Measurements from ENCODE around the gene TRIM67.

The TRIM67 gene

GRCh38 chr1:231226156-231226555, 64.3 kb downstream of the TRIM67 start:
- DNase-seq (ENCODE audit: low read depth): no peak
- H3K4me3 ChIP-seq (ENCODE audit: low read depth, low read length): no peak overlapping the region
- no peak for TF ChIP-seq CTCF (IDR thresholded peaks at IDR 0.05; ENCODE audit: control insufficient read depth, extremely low read depth, insufficient read depth)

- DNase-seq (ENCODE audit: low read depth): no peak
- no peak for TF ChIP-seq CTCF (IDR thresholded peaks at IDR 0.05; ENCODE audit: control insufficient read depth, extremely low read depth, insufficient read depth)
- no peak overlapping the region for H3K4me3 ChIP-seq (ENCODE audit: low read depth, low read length)
Observed at GRCh38 chr1:231231511-231231910, 69.7 kb downstream of the TRIM67 start.

- TF ChIP-seq CTCF (IDR thresholded peaks at IDR 0.05; ENCODE audit: control insufficient read depth, extremely low read depth, insufficient read depth): no peak
- DNase-seq (ENCODE audit: low read depth): no peak
- H3K4me3 ChIP-seq (ENCODE audit: low read depth, low read length): no peak overlapping the region
Observed at GRCh38 chr1:231232870-231233734, 71.2 kb downstream of the TRIM67 start.

GRCh38 chr1:231233735-231234417, 72.0 kb downstream of the TRIM67 start:
- H3K4me3 ChIP-seq (ENCODE audit: low read depth, low read length): no peak overlapping the region
- no peak for TF ChIP-seq CTCF (IDR thresholded peaks at IDR 0.05; ENCODE audit: control insufficient read depth, extremely low read depth, insufficient read depth)
- DNase-seq (ENCODE audit: low read depth): no peak

GRCh38 chr1:231234506-231234905, 72.6 kb downstream of the TRIM67 start:
- DNase-seq (ENCODE audit: low read depth): no peak
- TF ChIP-seq CTCF (IDR thresholded peaks at IDR 0.05; ENCODE audit: control insufficient read depth, extremely low read depth, insufficient read depth): no peak
- no peak overlapping the region for H3K4me3 ChIP-seq (ENCODE audit: low read depth, low read length)

GRCh38 chr1:231235526-231236207, 73.8 kb downstream of the TRIM67 start:
- no peak for DNase-seq (ENCODE audit: low read depth)
- no peak for TF ChIP-seq CTCF (IDR thresholded peaks at IDR 0.05; ENCODE audit: control insufficient read depth, extremely low read depth, insufficient read depth)
- no peak overlapping the region for H3K4me3 ChIP-seq (ENCODE audit: low read depth, low read length)

Data from LNCaP clone FGC (cell line).